Measurements from ENCODE around the gene MT3.
"Not testable (repeated sequence)": the region's sequence is repeated elsewhere in the genome, so short reads cannot be mapped to it uniquely, and the experiment has no call there.

MT3 gene

DNA sequence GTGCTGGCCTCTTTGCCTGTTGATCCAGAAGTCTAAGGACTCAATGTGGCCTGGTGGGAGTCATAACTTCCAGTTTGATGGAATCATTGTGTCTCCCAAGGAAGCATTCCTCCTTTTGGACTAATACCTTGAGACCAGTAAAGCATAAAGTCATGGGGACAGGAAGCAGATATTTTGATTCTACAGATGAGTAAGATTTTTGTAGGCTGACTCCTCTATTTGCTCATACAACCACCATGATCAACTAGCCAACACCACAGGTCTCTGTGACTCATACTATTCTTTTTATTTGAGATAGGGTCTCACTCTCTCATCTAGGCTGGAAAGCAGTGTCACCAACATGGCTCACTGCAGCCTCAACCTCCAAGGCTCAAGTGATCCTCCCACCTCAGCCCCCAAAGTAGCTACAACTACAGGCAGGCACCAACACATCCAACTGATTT lies 25.2 kb downstream of the MT3 start:
- peaks cover 6% of the 10 kb centered on the region for H3K4me1 ChIP-seq (ENCODE audit: insufficient read depth, low read length)

DNA sequence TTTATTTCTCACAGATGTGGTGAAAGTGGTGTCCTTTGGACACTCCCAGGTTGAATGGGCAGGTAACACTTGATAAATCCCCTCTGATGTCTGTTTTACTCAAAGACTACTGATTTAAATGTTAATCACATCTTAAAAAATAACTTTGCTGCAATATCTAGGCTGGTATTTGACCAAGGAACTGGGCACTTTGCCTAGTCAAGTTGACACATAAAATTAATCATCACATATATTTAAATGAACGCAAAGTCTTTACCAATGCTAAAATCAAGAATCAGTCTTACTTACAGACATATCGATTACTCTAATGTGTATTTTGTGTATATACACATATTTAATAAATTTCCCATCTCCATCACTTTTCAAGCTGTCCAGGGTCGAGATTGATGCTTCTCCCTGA lies 26.0 kb downstream of the MT3 start:
- Histone ChIP-seq H3K9me3 (ENCODE audit: insufficient read depth, low read depth, low read length) (no peaks in the 10 kb centered on the region), H3K27me3 (ENCODE audit: insufficient read depth, low read length) (peaks cover 96% of the 10 kb centered on the region), H3K27ac (ENCODE audit: low read length) (no peak overlapping the region), H3K4me3 (ENCODE audit: low read length) (no peak overlapping the region), H3K4me1 (ENCODE audit: insufficient read depth, low read length) (peaks cover 5% of the 10 kb centered on the region), H3K36me3 (ENCODE audit: insufficient read depth, low read depth, low read length) (no peaks in the 10 kb centered on the region), H3K9ac (ENCODE audit: low read depth, low read length) (no peak overlapping the region)

More for the DNA sequence above, 25.2 kb downstream of the MT3 start:
- Histone ChIP-seq H3K27ac (ENCODE audit: low read length) (no peak overlapping the region), H3K4me3 (ENCODE audit: low read length) (no peak overlapping the region), H3K9me3 (ENCODE audit: insufficient read depth, low read depth, low read length) (no peaks in the 10 kb centered on the region), H3K9ac (ENCODE audit: low read depth, low read length) (no peak overlapping the region), H3K36me3 (ENCODE audit: insufficient read depth, low read depth, low read length) (no peaks in the 10 kb centered on the region), H3K27me3 (ENCODE audit: insufficient read depth, low read length) (peaks cover 96% of the 10 kb centered on the region)

DNA sequence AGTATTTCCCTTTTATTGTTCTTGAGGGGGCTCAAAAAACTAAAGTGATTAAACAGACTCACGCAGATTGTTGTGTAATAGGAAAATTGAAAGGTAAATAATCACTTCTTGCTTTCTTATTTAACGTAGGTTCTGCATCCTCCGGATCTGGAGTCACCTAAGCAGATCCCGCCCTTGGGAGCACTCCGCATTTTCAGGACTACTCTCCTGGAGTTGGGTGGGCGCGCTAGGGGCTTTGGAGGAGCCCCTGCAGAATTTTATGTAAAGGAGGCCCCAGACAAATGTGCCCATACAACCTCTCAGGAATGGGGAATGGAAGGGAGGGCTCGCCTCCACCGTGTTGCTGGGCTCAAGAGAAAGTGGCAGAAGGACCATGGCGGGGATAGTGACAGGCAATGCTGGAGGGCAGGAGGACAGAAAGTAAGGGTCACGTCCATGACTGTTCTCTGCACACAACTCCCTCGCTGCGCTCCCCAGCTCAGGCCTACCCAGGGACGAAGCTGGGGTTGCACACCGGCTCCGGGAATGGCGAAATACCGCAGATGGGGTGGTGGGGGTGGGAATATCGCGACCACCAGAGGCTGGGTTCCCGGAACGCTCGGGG lies 27.4 kb downstream of the MT3 start:
- H3K4me3 ChIP-seq (ENCODE audit: low read length), result peak overlapping the region; percentile 66
- no peaks in the 10 kb centered on the region for H3K36me3 ChIP-seq (ENCODE audit: insufficient read depth, low read depth, low read length)
- H3K4me1 ChIP-seq (ENCODE audit: insufficient read depth, low read length), result peaks cover 10% of the 10 kb centered on the region
- no peak overlapping the region for H3K9ac ChIP-seq (ENCODE audit: low read depth, low read length)
- H3K27me3 ChIP-seq (ENCODE audit: insufficient read depth, low read length), result peaks cover 96% of the 10 kb centered on the region
- H3K9me3 ChIP-seq (ENCODE audit: insufficient read depth, low read depth, low read length), result no peaks in the 10 kb centered on the region
- no peak overlapping the region for H3K27ac ChIP-seq (ENCODE audit: low read length)

- Histone ChIP-seq H3K4me3 (ENCODE audit: low read length) (peak overlapping the region; percentile 66), H3K36me3 (ENCODE audit: insufficient read depth, low read depth, low read length) (no peaks in the 10 kb centered on the region), H3K9me3 (ENCODE audit: insufficient read depth, low read depth, low read length) (no peaks in the 10 kb centered on the region), H3K9ac (ENCODE audit: low read depth, low read length) (no peak overlapping the region), H3K27me3 (ENCODE audit: insufficient read depth, low read length) (peaks cover 97% of the 10 kb centered on the region), H3K27ac (ENCODE audit: low read length) (no peak overlapping the region), H3K4me1 (ENCODE audit: insufficient read depth, low read length) (peaks cover 16% of the 10 kb centered on the region)
These were observed 28.1 kb downstream of the MT3 start for GRCh38 chr16:56617212-56618085.

- H3K4me1 ChIP-seq (ENCODE audit: insufficient read depth, low read length), result peaks cover 16% of the 10 kb centered on the region
- H3K4me3 ChIP-seq (ENCODE audit: low read length), result 0 out of 2 replicates have a peak overlapping the region, but pooled peaks have one; percentile 66
- H3K27ac ChIP-seq (ENCODE audit: low read length), result no peak overlapping the region
- peaks cover 100% of the 10 kb centered on the region for H3K27me3 ChIP-seq (ENCODE audit: insufficient read depth, low read length)
- no peaks in the 10 kb centered on the region for H3K9me3 ChIP-seq (ENCODE audit: insufficient read depth, low read depth, low read length)
- H3K36me3 ChIP-seq (ENCODE audit: insufficient read depth, low read depth, low read length), result no peaks in the 10 kb centered on the region
- H3K9ac ChIP-seq (ENCODE audit: low read depth, low read length), result no peak overlapping the region
These were observed 28.8 kb downstream of the MT3 start for GRCh38 chr16:56618138-56618537.

GRCh38 chr16:56620339-56620897 lies 31.1 kb downstream of the MT3 start:
- H3K9me3 ChIP-seq (ENCODE audit: insufficient read depth, low read depth, low read length), result no peaks in the 10 kb centered on the region
- no peak overlapping the region for H3K4me3 ChIP-seq (ENCODE audit: low read length)
- H3K9ac ChIP-seq (ENCODE audit: low read depth, low read length), result no peak overlapping the region
- no peaks in the 10 kb centered on the region for H3K36me3 ChIP-seq (ENCODE audit: insufficient read depth, low read depth, low read length)
- H3K4me1 ChIP-seq (ENCODE audit: insufficient read depth, low read length), result peaks cover 16% of the 10 kb centered on the region
- H3K27me3 ChIP-seq (ENCODE audit: insufficient read depth, low read length), result peaks cover 100% of the 10 kb centered on the region
- no peak overlapping the region for H3K27ac ChIP-seq (ENCODE audit: low read length)

- not testable (repeated sequence) for H3K27ac ChIP-seq (ENCODE audit: low read length); H3K9me3 ChIP-seq (ENCODE audit: insufficient read depth, low read depth, low read length); H3K9ac ChIP-seq (ENCODE audit: low read depth, low read length); H3K36me3 ChIP-seq (ENCODE audit: insufficient read depth, low read depth, low read length)
- H3K4me3 ChIP-seq (ENCODE audit: low read length), result 0 out of 2 replicates have a peak overlapping the region, but pooled peaks have one; percentile 11
- H3K4me1 ChIP-seq (ENCODE audit: insufficient read depth, low read length), result peaks cover 18% of the 10 kb centered on the region
- H3K27me3 ChIP-seq (ENCODE audit: insufficient read depth, low read length), result peaks cover 100% of the 10 kb centered on the region
These were observed 32.5 kb downstream of the MT3 start for GRCh38 chr16:56621665-56622445.

GRCh38 chr16:56623184-56623583 lies 33.9 kb downstream of the MT3 start:
- peaks cover 14% of the 10 kb centered on the region for H3K4me1 ChIP-seq (ENCODE audit: insufficient read depth, low read length)
- not testable (repeated sequence) for H3K9ac ChIP-seq (ENCODE audit: low read depth, low read length); H3K36me3 ChIP-seq (ENCODE audit: insufficient read depth, low read depth, low read length); H3K9me3 ChIP-seq (ENCODE audit: insufficient read depth, low read depth, low read length); H3K27ac ChIP-seq (ENCODE audit: low read length); H3K4me3 ChIP-seq (ENCODE audit: low read length)
- H3K27me3 ChIP-seq (ENCODE audit: insufficient read depth, low read length), result peaks cover 100% of the 10 kb centered on the region

DNA sequence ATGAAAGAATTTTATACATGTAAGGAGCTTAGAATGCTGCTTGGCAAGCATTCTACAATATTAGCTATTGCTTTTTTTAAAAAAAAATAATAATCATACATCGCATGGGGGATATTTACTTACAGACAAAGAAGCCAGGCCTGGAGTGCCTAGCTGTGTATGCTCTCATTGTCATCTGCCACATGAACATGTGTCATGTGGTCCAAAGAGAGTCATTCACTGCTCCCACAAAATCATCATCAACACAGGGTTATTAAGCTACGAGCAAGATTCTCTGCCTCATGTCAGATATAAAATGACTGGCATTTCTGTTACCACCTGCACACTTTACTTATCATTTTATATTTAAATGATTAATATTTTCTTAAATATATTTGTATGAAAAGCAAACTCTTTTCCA lies 34.3 kb downstream of the MT3 start:
- Histone ChIP-seq H3K4me3 (ENCODE audit: low read length) (no peak overlapping the region), H3K27me3 (ENCODE audit: insufficient read depth, low read length) (peaks cover 100% of the 10 kb centered on the region), H3K9ac (ENCODE audit: low read depth, low read length) (no peak overlapping the region), H3K4me1 (ENCODE audit: insufficient read depth, low read length) (peaks cover 14% of the 10 kb centered on the region), H3K27ac (ENCODE audit: low read length) (no peak overlapping the region), H3K36me3 (ENCODE audit: insufficient read depth, low read depth, low read length) (no peaks in the 10 kb centered on the region), H3K9me3 (ENCODE audit: insufficient read depth, low read depth, low read length) (no peaks in the 10 kb centered on the region)

DNA sequence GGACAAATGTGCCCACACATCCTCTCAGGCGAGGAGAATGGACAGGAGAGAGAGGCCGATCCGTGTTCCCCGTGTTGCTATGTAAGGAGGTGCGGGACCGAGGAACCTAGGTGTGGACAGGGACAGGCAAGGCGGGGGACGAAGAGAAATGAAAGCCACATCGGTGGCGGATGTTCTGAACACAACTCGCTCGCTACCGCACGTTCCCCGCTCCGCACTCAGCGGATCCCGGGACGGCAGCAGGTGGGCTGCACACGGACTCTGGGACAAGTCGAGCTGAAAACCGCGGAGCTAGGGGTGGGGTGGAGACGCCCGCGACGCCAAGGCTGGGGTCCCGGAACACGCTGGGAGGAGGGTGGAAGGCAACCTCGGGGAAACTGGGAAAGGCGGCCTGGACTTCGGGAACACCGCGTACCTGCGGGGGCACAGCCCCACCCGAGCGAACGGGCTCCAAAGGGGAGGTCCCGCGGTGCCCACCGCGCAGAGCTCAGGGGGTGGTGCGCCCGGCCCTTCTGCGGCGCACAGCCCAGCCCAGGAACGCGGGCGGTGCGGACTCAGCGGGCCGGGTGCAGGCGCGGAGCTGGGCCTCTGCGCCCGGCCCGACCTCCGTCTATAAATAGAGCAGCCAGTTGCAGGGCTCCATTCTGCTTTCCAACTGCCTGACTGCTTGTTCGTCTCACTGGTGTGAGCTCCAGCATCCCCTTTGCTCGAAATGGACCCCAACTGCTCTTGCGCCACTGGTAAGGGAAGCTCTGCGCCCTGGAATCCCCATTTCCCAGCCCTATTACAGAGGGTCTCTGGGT lies 36.0 kb downstream of the MT3 start, which contains the start of gene MT1E:
Gene MT1E (plus strand): TSS at position 642 of the 803 bp plus-strand sequence. CDS start 71 bp downstream, at position 713.
- peaks cover 14% of the 10 kb centered on the region for H3K4me1 ChIP-seq (ENCODE audit: insufficient read depth, low read length)
- H3K4me3 ChIP-seq (ENCODE audit: low read length), result peak within 1 kb of the TSS; percentile 64
- peaks cover 100% of the 10 kb centered on the region for H3K27me3 ChIP-seq (ENCODE audit: insufficient read depth, low read length)
- no peaks in the 10 kb centered on the region for H3K36me3 ChIP-seq (ENCODE audit: insufficient read depth, low read depth, low read length)
- H3K27ac ChIP-seq (ENCODE audit: low read length), result no peak within 1 kb of the TSS
- H3K9me3 ChIP-seq (ENCODE audit: insufficient read depth, low read depth, low read length), result no peaks in the 10 kb centered on the region
- no peak within 1 kb of the TSS for H3K9ac ChIP-seq (ENCODE audit: low read depth, low read length)

Measured in iPS-20b (cell line).